Testis (tissue), 2 donors: ENCODE data around the gene EYA2.

Experiments
- POLR2A ChIP-seq: fragments of 450-650 bp; IDR thresholded peaks from one replicate; pipeline ENCODE4 v1.6.1; 2017; ENCODE audit warnings: antibody characterized with exemption, mild to moderate bottlenecking, moderate library complexity
- TF ChIP-seq, protein P1 (sequence below), 3 experiments: fragments of 450-650 bp in 2 of 3; fragments of 200-600 bp in 1 of 3; sonication (generic) in 1 of 3; IDR thresholded peaks; one replicate each; pipeline ENCODE4 v1.5.1; 2016 to 2019; ENCODE audit warnings: antibody characterized with exemption in 3 of 3, mild to moderate bottlenecking in 2 of 3, moderate library complexity in 1 of 3

DNA sequence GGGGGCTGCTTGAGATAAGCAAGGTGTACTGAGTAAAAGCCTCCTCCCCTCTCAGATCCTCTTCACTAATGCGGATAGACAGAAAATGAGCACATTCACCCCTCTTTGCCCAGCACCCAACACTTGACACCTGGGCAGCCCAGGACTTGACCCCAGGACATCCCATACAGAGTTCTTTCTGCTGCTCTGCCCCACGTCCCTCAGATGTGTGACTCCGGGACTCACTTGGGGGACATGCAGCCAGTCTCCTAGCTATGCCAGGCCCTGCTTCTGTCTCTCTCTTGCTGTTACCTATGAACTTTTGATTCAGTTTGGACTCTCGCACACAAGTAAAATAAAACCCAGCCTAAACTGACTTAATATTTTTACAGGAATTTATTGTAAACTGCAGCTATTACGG, 159.9 kb downstream of the EYA2 start:
- TF ChIP-seq, protein P1, sequence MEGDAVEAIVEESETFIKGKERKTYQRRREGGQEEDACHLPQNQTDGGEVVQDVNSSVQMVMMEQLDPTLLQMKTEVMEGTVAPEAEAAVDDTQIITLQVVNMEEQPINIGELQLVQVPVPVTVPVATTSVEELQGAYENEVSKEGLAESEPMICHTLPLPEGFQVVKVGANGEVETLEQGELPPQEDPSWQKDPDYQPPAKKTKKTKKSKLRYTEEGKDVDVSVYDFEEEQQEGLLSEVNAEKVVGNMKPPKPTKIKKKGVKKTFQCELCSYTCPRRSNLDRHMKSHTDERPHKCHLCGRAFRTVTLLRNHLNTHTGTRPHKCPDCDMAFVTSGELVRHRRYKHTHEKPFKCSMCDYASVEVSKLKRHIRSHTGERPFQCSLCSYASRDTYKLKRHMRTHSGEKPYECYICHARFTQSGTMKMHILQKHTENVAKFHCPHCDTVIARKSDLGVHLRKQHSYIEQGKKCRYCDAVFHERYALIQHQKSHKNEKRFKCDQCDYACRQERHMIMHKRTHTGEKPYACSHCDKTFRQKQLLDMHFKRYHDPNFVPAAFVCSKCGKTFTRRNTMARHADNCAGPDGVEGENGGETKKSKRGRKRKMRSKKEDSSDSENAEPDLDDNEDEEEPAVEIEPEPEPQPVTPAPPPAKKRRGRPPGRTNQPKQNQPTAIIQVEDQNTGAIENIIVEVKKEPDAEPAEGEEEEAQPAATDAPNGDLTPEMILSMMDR (IDR thresholded peaks at IDR 0.05) = no peak
- TF ChIP-seq POLR2A = no peak
